Amygdala (tissue), 56 donors: ENCODE data around the gene TYSND1.
A peak's percentile ranks its signal among the peaks of the same experiment; 100 is the strongest.
"Not testable (repeated sequence)": the region's sequence is repeated elsewhere in the genome, so short reads cannot be mapped to it uniquely, and the experiment has no call there.

Experiments used
- DNase-seq, 56 donors: peaks; one replicate each; lab custom pipeline; 2025; lab: John Stamatoyannopoulos, UW

The TYSND1 gene

GRCh38 chr10:70166394-70166793, 19.9 kb upstream of the TYSND1 start:
- DNase-seq: no peak

- no peak for DNase-seq
Measured at GRCh38 chr10:70164163-70164562, 17.7 kb upstream of the TYSND1 start.

- no peak for DNase-seq
Measured at GRCh38 chr10:70163448-70163847, 16.9 kb upstream of the TYSND1 start.

GRCh38 chr10:70162892-70163201, 16.3 kb upstream of the TYSND1 start:
- DNase-seq: no peak

GRCh38 chr10:70162151-70162891, 15.8 kb upstream of the TYSND1 start:
- DNase-seq: no peak

- no peak for DNase-seq
Measured at GRCh38 chr10:70160798-70161197, 14.3 kb upstream of the TYSND1 start.

- DNase-seq: not testable (repeated sequence)
Measured at GRCh38 chr10:70159366-70159765, 12.9 kb upstream of the TYSND1 start.

- no peak for DNase-seq
Measured at GRCh38 chr10:70158113-70158512, 11.6 kb upstream of the TYSND1 start.

- no peak for DNase-seq
Measured at GRCh38 chr10:70155255-70155838, 8.8 kb upstream of the TYSND1 start.

- no peak for DNase-seq
Measured at GRCh38 chr10:70148516-70148915, 2.0 kb upstream of the TYSND1 start.

- DNase-seq: no peak
Measured at GRCh38 chr10:70147259-70147625, 742 bp upstream of the TYSND1 start.

- DNase-seq: peak in 41 of 56 donors; percentile 17 to 75 (median 54)
Measured at GRCh38 chr10:70145666-70146488, 623 bp downstream of the TYSND1 start.

- peak in 3 of 56 donors; percentile 28 to 59 (median 37) for DNase-seq
Measured at GRCh38 chr10:70145166-70145665, 1.3 kb downstream of the TYSND1 start.

GRCh38 chr10:70144372-70145110, 2.0 kb downstream of the TYSND1 start:
- no peak for DNase-seq

- no peak for DNase-seq
Measured at GRCh38 chr10:70142555-70142954, 3.9 kb downstream of the TYSND1 start.

- DNase-seq: no peak
Measured at GRCh38 chr10:70140297-70140696, 6.2 kb downstream of the TYSND1 start.

GRCh38 chr10:70139997-70140250, 6.6 kb downstream of the TYSND1 start:
- DNase-seq: no peak

GRCh38 chr10:70139151-70139996, 7.1 kb downstream of the TYSND1 start:
- DNase-seq: no peak

GRCh38 chr10:70137927-70138883, 8.3 kb downstream of the TYSND1 start:
- no peak for DNase-seq
